SU-DHL-6 (cell line): ENCODE data around the gene BCL2L11.

Experiments
- H2AFZ ChIP-seq: fragments of 200-600 bp; sonication (generic); 2 replicates; pipeline ENCODE4 v1.6.1; 2014; ENCODE audit warnings: low read depth, mild to moderate bottlenecking, moderate library complexity, mixed read lengths, antibody characterized with exemption, low read length; ENCODE audit not compliant: severe bottlenecking
- H3F3A ChIP-seq: fragments of 200-600 bp; shearing (Covaris generic); 2 replicates; pipeline ENCODE4 v1.6.0; 2016; ENCODE audit warnings: antibody characterized with exemption, mild to moderate bottlenecking; ENCODE audit not compliant: insufficient read depth
- H3K27ac ChIP-seq: fragments of 200-600 bp; sonication (generic); 2 replicates; pipeline ENCODE4 v1.5.1; 2016; ENCODE audit warnings: low read depth, mild to moderate bottlenecking, low read length, moderate library complexity, mixed read lengths
- H3K27me3 ChIP-seq: fragments of 200-600 bp; sonication (generic), shearing (Covaris generic); 2 replicates; pipeline ENCODE4 v1.6.0; 2014; ENCODE audit warnings: mild to moderate bottlenecking, low read length
- H3K36me3 ChIP-seq: fragments of 200-600 bp; sonication (generic); 2 replicates; pipeline ENCODE4 v1.6.1; 2014; ENCODE audit warnings: mild to moderate bottlenecking, low read length, mixed read lengths
- H3K4me2 ChIP-seq: fragments of 300-600, 200-600 bp; shearing (Covaris generic), sonication (generic); 2 replicates; pipeline ENCODE4 v1.6.0; 2014; ENCODE audit warnings: low read length, low read depth, mild to moderate bottlenecking; ENCODE audit not compliant: poor library complexity, severe bottlenecking
- H3K4me3 ChIP-seq: fragments of 200-600 bp; sonication (generic); 2 replicates; pipeline ENCODE4 v1.5.1; 2014; ENCODE audit warnings: antibody characterized with exemption, low read length, mild to moderate bottlenecking, mixed read lengths; ENCODE audit not compliant: insufficient read depth, poor library complexity, severe bottlenecking
- H3K79me2 ChIP-seq: fragments of 200-600 bp; sonication (generic); 2 replicates; pipeline ENCODE4 v1.6.1; 2014; ENCODE audit warnings: mild to moderate bottlenecking, low read length, moderate library complexity; ENCODE audit not compliant: insufficient read depth
- H3K9ac ChIP-seq: fragments of 200-600 bp; sonication (generic); 2 replicates; pipeline ENCODE4 v1.7.0; 2014; ENCODE audit warnings: mild to moderate bottlenecking, low read length
- H3K9me2 ChIP-seq: fragments of 200-600 bp; sonication (generic); replicated peaks from 2 replicates; pipeline ENCODE4 v1.6.1; 2014; ENCODE audit warnings: low read length; ENCODE audit not compliant: insufficient read depth
- H3K9me3 ChIP-seq: fragments of 200-600 bp; sonication (generic); 2 replicates; pipeline ENCODE4 v1.6.1; 2014; ENCODE audit warnings: low read length, mixed read lengths; ENCODE audit not compliant: insufficient read depth
- H4K20me1 ChIP-seq: fragments of 200-600 bp; sonication (generic); 2 replicates; pipeline ENCODE4 v1.6.1; 2014; ENCODE audit warnings: low read depth, mild to moderate bottlenecking, antibody characterized with exemption, low read length, moderate library complexity, mixed read lengths
- EZH2phosphoT487 ChIP-seq: fragments of 200-600 bp; sonication (generic), shearing (Covaris generic); conservative IDR thresholded peaks from 2 replicates; pipeline ENCODE4 v1.6.1; 2018; ENCODE audit warnings: mild to moderate bottlenecking, antibody characterized with exemption, low read length, moderate library complexity, mixed read lengths
- TF ChIP-seq, protein P1 (sequence below): fragments of 200-600 bp; sonication (generic); IDR thresholded peaks from one replicate; pipeline ENCODE4 v1.5.1; 2017; ENCODE audit warnings: antibody characterized with exemption, mild to moderate bottlenecking, low read length, moderate library complexity; ENCODE audit not compliant: insufficient read depth, poor library complexity, severe bottlenecking

BCL2L11 gene

DNA sequence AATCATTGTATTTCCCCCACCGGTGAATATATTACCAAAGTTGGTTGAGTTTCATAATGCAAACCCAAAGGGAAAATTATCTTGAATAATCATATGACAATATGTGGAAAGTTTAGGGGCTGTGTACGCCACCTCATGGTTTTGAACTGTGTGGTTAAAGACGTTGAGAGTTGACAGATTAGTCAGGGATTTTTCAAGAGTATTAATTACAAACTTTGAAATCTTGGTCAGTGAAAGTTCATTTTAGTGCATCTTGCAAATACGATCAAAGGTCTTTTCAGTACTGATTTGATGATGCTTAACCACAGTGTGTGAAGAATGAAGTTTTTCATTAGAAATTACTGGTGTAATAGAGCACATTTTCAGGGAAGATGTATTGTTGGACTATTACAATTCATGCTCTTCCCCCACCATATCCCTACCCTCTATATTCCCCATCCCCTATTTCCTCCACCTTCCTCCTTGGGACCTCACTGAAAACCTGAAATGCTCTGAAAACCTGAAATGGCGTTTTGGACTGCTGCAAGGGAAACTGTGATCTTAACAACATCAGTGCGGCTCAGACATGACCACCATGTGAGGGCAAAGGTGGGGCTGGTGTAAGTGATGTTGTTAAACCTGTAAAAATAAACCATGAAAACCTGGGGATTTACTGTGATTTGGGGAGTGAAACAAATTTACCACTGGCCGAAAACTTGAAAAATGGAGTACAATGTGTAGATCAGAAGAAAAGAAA lies 4.5 kb upstream of the BCL2L11 start:
- Histone ChIP-seq H4K20me1 (no peaks in the 10 kb centered on the region), H3K36me3 (no peaks in the 10 kb centered on the region), H3K4me2 (no peak overlapping the region), H3K27ac (no peak overlapping the region), H3K9me2 (no peaks in the 10 kb centered on the region), H3F3A (no peaks in the 10 kb centered on the region), H3K79me2 (peaks cover 3% of the 10 kb centered on the region), H3K9me3 (no peaks in the 10 kb centered on the region), H3K4me3 (no peak overlapping the region), H3K27me3 (no peaks in the 10 kb centered on the region), H2AFZ (no peak overlapping the region), H3K9ac (no peak overlapping the region)
- TF ChIP-seq, protein P1, sequence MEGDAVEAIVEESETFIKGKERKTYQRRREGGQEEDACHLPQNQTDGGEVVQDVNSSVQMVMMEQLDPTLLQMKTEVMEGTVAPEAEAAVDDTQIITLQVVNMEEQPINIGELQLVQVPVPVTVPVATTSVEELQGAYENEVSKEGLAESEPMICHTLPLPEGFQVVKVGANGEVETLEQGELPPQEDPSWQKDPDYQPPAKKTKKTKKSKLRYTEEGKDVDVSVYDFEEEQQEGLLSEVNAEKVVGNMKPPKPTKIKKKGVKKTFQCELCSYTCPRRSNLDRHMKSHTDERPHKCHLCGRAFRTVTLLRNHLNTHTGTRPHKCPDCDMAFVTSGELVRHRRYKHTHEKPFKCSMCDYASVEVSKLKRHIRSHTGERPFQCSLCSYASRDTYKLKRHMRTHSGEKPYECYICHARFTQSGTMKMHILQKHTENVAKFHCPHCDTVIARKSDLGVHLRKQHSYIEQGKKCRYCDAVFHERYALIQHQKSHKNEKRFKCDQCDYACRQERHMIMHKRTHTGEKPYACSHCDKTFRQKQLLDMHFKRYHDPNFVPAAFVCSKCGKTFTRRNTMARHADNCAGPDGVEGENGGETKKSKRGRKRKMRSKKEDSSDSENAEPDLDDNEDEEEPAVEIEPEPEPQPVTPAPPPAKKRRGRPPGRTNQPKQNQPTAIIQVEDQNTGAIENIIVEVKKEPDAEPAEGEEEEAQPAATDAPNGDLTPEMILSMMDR: no peak
- no peak for TF ChIP-seq EZH2phosphoT487

DNA sequence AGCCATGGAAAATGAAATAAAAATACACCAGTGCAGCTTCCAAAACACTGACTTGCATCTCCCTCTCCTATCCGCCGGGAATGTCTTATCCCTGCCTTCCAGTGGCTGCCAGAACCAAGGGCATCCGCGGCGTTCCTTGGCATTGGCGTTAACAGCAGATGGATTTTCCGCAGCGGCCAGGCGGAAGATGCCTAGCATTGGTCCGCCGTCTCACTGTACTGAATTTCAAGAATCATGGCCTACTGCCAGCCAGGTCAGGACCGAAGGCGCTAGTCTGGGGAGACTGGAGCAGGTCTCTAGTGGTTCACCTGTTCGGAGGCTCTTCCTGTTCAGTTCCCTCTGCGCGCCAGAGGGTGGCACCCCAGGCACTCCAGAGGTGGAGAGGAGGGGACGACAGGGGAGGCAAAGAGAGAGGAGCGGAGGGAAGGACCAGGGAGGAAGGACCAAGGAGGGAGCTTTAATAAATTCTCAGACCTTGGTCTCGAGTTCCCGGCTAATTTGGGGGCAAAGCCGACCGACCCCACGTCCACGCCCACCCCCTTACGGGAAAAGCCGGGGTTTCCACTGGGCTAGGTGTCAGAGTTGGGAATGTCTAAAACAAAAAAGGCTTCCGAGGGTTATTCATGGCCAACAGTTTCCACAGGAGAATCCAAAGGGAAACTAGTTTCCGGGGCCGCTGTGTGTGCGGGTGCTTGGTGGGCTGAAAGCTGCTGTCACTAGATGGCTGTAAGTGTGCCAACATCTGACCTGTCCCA lies 3.7 kb upstream of the BCL2L11 start:
- H3K9ac ChIP-seq: no peak overlapping the region
- no peaks in the 10 kb centered on the region for H3F3A ChIP-seq
- no peaks in the 10 kb centered on the region for H3K27me3 ChIP-seq
- H4K20me1 ChIP-seq: no peaks in the 10 kb centered on the region
- H3K36me3 ChIP-seq: no peaks in the 10 kb centered on the region
- H3K9me3 ChIP-seq: no peaks in the 10 kb centered on the region
- TF ChIP-seq EZH2phosphoT487: no peak
- TF ChIP-seq, protein P1: peak; percentile 93
- H3K4me3 ChIP-seq: no peak overlapping the region
- peak overlapping the region; percentile 48 for H3K4me2 ChIP-seq
- peaks cover 11% of the 10 kb centered on the region for H3K79me2 ChIP-seq
- H3K27ac ChIP-seq: no peak overlapping the region
- no peak overlapping the region for H2AFZ ChIP-seq
- H3K9me2 ChIP-seq: no peaks in the 10 kb centered on the region

DNA sequence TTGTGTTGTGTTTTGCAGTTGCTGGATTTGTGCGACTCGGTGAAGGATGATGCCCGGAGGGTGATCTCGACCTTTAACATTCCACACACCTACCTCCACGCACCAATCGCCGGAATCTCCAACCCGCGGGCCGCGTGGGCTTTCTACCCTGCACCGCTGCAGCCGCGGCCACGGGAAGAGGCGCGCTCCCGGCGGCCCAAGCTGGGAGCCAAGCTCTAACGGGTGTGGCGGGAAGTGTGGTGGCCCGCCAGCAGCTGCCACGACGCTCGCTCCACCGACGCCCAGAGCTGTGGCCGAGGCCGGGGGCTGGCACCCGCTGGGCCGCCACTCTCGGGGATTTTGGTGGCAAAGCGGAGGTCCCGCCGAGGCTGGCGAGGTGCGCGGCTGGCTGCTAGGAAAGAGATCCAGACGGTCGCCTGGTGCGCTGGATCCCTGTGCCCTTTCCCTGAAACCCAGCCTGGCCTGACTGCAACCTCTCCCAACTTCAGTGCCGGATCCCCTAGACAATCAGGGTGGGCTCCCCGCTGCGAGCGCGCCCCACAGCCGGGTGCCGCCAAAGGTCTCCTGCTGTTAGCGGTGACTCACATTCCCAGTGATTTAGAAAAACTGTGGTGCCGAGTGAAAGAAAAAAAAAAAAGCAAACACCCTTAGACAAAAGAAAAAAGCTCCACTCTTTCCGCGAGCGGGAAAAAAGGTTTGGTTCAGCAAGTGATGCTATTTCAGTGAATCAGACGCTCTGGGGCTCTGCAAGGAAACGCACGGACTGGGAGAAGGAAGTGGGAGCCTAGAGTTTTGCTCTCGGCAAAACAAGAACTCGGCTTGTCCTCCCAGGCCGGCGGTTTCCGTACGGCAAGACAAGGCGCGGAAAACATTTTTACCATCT lies 2.9 kb upstream of the BCL2L11 start:
- Histone ChIP-seq H3K9ac (no peak overlapping the region), H3F3A (no peaks in the 10 kb centered on the region), H3K79me2 (peaks cover 16% of the 10 kb centered on the region), H3K36me3 (no peaks in the 10 kb centered on the region), H2AFZ (no peak overlapping the region), H3K9me2 (no peaks in the 10 kb centered on the region), H4K20me1 (no peaks in the 10 kb centered on the region), H3K27ac (no peak overlapping the region), H3K27me3 (no peaks in the 10 kb centered on the region), H3K9me3 (no peaks in the 10 kb centered on the region), H3K4me2 (peak overlapping the region; percentile 48), H3K4me3 (no peak overlapping the region)
- no peak for TF ChIP-seq EZH2phosphoT487
- TF ChIP-seq, protein P1: no peak
